Nucleus accumbens (tissue), 56 donors: ENCODE measurements around the gene IL27RA.
"Not testable (repeated sequence)": the region's sequence is repeated elsewhere in the genome, so short reads cannot be mapped to it uniquely, and the experiment has no call there.

ENCODE experiments used
- DNase-seq, 56 donors: peaks; one replicate each; lab custom pipeline; 2025; lab: John Stamatoyannopoulos, UW

The IL27RA gene

GRCh38 chr19:14027856-14028450 lies 3.6 kb upstream of the IL27RA start, which contains the start of gene RLN3:
Gene RLN3 (plus strand): TSS chr19:14028148. CDS start chr19:14028205, 57 bp downstream.
- no peak for DNase-seq

GRCh38 chr19:14028901-14029300 lies 2.7 kb upstream of the IL27RA start:
- no peak for DNase-seq

- no peak for DNase-seq
Observed at GRCh38 chr19:14030997-14031718, 404 bp upstream of the IL27RA start.

- no peak for DNase-seq
Observed at GRCh38 chr19:14033946-14034345, 2.4 kb downstream of the IL27RA start.

- not testable (repeated sequence) for DNase-seq
Observed at GRCh38 chr19:14035159-14035558, 3.6 kb downstream of the IL27RA start.

GRCh38 chr19:14035706-14036105 lies 4.1 kb downstream of the IL27RA start:
- no peak for DNase-seq

GRCh38 chr19:14039181-14039580 lies 7.6 kb downstream of the IL27RA start:
- no peak for DNase-seq

- peak in 14 of 56 donors; percentile 1 to 44 (median 12) for DNase-seq
Observed at GRCh38 chr19:14042659-14043608, 11.4 kb downstream of the IL27RA start.

GRCh38 chr19:14047866-14048265 lies 16.3 kb downstream of the IL27RA start:
- not testable (repeated sequence) for DNase-seq

GRCh38 chr19:14048443-14049153 lies 17.0 kb downstream of the IL27RA start:
- peak in 8 of 56 donors; percentile 0 to 34 (median 8) for DNase-seq

- no peak for DNase-seq
Observed at GRCh38 chr19:14050512-14050911, 18.9 kb downstream of the IL27RA start.

- not testable (repeated sequence) for DNase-seq
Observed at GRCh38 chr19:14050961-14051360, 19.4 kb downstream of the IL27RA start.

- DNase-seq = no peak
Observed at GRCh38 chr19:14051980-14052379, 20.4 kb downstream of the IL27RA start.

GRCh38 chr19:14052470-14052869 lies 20.9 kb downstream of the IL27RA start:
- DNase-seq = no peak

GRCh38 chr19:14053032-14053431 lies 21.5 kb downstream of the IL27RA start:
- no peak for DNase-seq

- DNase-seq = no peak
Observed at GRCh38 chr19:14053500-14053899, 21.9 kb downstream of the IL27RA start.

GRCh38 chr19:14054099-14054498 lies 22.5 kb downstream of the IL27RA start:
- no peak for DNase-seq

GRCh38 chr19:14054721-14055120 lies 23.2 kb downstream of the IL27RA start:
- no peak for DNase-seq

- no peak for DNase-seq
Observed at GRCh38 chr19:14055396-14055795, 23.8 kb downstream of the IL27RA start.

GRCh38 chr19:14056069-14056666 lies 24.6 kb downstream of the IL27RA start:
- DNase-seq = no peak
